Fibroblast of skin of left quadriceps (primary cell): ENCODE data around the gene ATG101.
"Not testable (repeated sequence)": the region's sequence is repeated elsewhere in the genome, so short reads cannot be mapped to it uniquely, and the experiment has no call there.

ENCODE experiments used
- DNase-seq, 2 experiments: peaks; one replicate each; pipeline ENCODE4 v3.0.0-alpha.2; 2013; ENCODE audit warnings: low read depth in 2 of 2

ATG101 gene

GRCh38 chr12:52097045-52097666 lies 27.4 kb downstream of the ATG101 start:
- DNase-seq: no peak

GRCh38 chr12:52104431-52105089 lies 34.8 kb downstream of the ATG101 start:
- DNase-seq: not testable (repeated sequence)

GRCh38 chr12:52116222-52117125 lies 46.7 kb downstream of the ATG101 start:
- not testable (repeated sequence) for DNase-seq

- DNase-seq: not testable (repeated sequence)
Measured at GRCh38 chr12:52117806-52118475, 48.2 kb downstream of the ATG101 start.

GRCh38 chr12:52119398-52120254 lies 49.8 kb downstream of the ATG101 start:
- DNase-seq: no peak

- no peak for DNase-seq
Measured at GRCh38 chr12:52120951-52121823, 51.4 kb downstream of the ATG101 start.

GRCh38 chr12:52121824-52122539 lies 52.2 kb downstream of the ATG101 start:
- no peak for DNase-seq

- DNase-seq: no peak
Measured at GRCh38 chr12:52122540-52122871, 52.7 kb downstream of the ATG101 start.

- DNase-seq: no peak
Measured at GRCh38 chr12:52122904-52123303, 53.1 kb downstream of the ATG101 start.

- DNase-seq: no peak
Measured at GRCh38 chr12:52123487-52124186, 53.9 kb downstream of the ATG101 start.

- no peak for DNase-seq
Measured at GRCh38 chr12:52125476-52125900, 55.7 kb downstream of the ATG101 start.

GRCh38 chr12:52126050-52126604 lies 56.3 kb downstream of the ATG101 start:
- DNase-seq: no peak
